IMR-90 (cell line): ENCODE data around the gene ZNF74. TPM values are rescaled to one million over a fixed set of nuclear protein-coding genes. Genes with fewer than 3 reads are reported as not detected.

Source experiments
- ATAC-seq: fragments of 200-7000 bp; cut with Tn5 transposase; 2 replicates; pipeline ENCODE4 v1.9.1; 2020; ENCODE audit warnings: low read depth, mild to moderate bottlenecking, moderate library complexity
- BruUV-seq: library from RNA; stranded (reverse); fragments of 400-500 nt; replicated peaks from 2 replicates; lab custom pipeline; 2021; lab: Mats Ljungman, UMichigan
- CTCF ChIA-PET: fragments of 300-600 bp; formaldehyde crosslinking; extraction: SDS; loops from one replicate; lab custom pipeline; 2021; ENCODE audit warnings: antibody characterized with exemption; lab: Yijun Ruan, JAX
- POLR2A ChIA-PET: fragments of 300-600 bp; sonication (Branson Sonifier 250); formaldehyde crosslinking; loops from one replicate; lab custom pipeline; 2022; ENCODE audit warnings: antibody characterized with exemption; ENCODE audit not compliant: unreplicated experiment; lab: Charles Lee
- DNase-seq: peaks from one replicate; pipeline ENCODE4 v3.0.0; 2013
- H2AFZ ChIP-seq: replicated peaks from 2 replicates; pipeline ENCODE3; 2013; ENCODE audit warnings: low read length, mild to moderate bottlenecking; ENCODE audit not compliant: poor library complexity
- H2AK5ac ChIP-seq: 2 replicates; pipeline ENCODE4 v1.6.1; 2013; ENCODE audit warnings: low read depth, low read length, inconsistent platforms
- H2AK9ac ChIP-seq: replicated peaks from 2 replicates; pipeline ENCODE3; 2013; ENCODE audit warnings: mild to moderate bottlenecking, low read depth, low read length, moderate library complexity; ENCODE audit not compliant: poor library complexity
- H2BK120ac ChIP-seq: 2 replicates; pipeline ENCODE4 v1.6.1; 2013; ENCODE audit warnings: low read depth, low read length, inconsistent platforms
- H2BK15ac ChIP-seq: 3 replicates; pipeline ENCODE4 v1.6.1; 2013; ENCODE audit warnings: low read depth, low read length, inconsistent platforms
- H2BK20ac ChIP-seq: 2 replicates; pipeline ENCODE4 v1.6.1; 2013; ENCODE audit warnings: low read depth, mild to moderate bottlenecking, inconsistent platforms, low read length, moderate library complexity
- H2BK5ac ChIP-seq: 2 replicates; pipeline ENCODE4 v1.6.1; 2013; ENCODE audit warnings: mild to moderate bottlenecking, low read depth, low read length, inconsistent platforms; ENCODE audit not compliant: poor library complexity, severe bottlenecking
- H3K14ac ChIP-seq: replicated peaks from 2 replicates; pipeline ENCODE4 v1.6.1; 2013; ENCODE audit warnings: low read depth, low read length, inconsistent platforms
- H3K18ac ChIP-seq: 2 replicates; pipeline ENCODE4 v1.6.1; 2013; ENCODE audit warnings: low read depth, low read length, control low read depth
- H3K23ac ChIP-seq: 2 replicates; pipeline ENCODE4 v1.6.1; 2013; ENCODE audit warnings: low read depth, low read length, inconsistent platforms
- H3K27ac ChIP-seq: 2 replicates; pipeline ENCODE4 v1.5.1; 2013; ENCODE audit warnings: mild to moderate bottlenecking, control low read depth, low read length; ENCODE audit not compliant: insufficient read depth
- H3K27me3 ChIP-seq: 2 replicates; pipeline ENCODE4 v1.6.1; 2013; ENCODE audit warnings: low read length; ENCODE audit not compliant: control insufficient read depth, insufficient read depth
- H3K36me3 ChIP-seq: 2 replicates; pipeline ENCODE4 v1.6.1; 2013; ENCODE audit warnings: low read length, mixed read lengths; ENCODE audit not compliant: control insufficient read depth, insufficient read depth
- H3K4ac ChIP-seq: 2 replicates; pipeline ENCODE4 v1.6.1; 2013; ENCODE audit warnings: low read depth, low read length, inconsistent platforms
- H3K4me1 ChIP-seq: 2 replicates; pipeline ENCODE4 v1.6.1; 2013; ENCODE audit warnings: low read length, mixed read lengths; ENCODE audit not compliant: control insufficient read depth, insufficient read depth
- H3K4me2 ChIP-seq: 2 replicates; pipeline ENCODE4 v1.6.1; 2013; ENCODE audit warnings: low read depth, mild to moderate bottlenecking, control low read depth, low read length, moderate library complexity
- H3K4me3 ChIP-seq: 2 replicates; pipeline ENCODE4 v1.5.1; 2013; ENCODE audit warnings: low read depth, mild to moderate bottlenecking, control low read depth, low read length, moderate library complexity; ENCODE audit not compliant: insufficient read depth
- H3K56ac ChIP-seq: 2 replicates; pipeline ENCODE4 v1.6.1; 2013; ENCODE audit warnings: low read length, inconsistent platforms; ENCODE audit not compliant: insufficient read depth; ENCODE audit errors: extremely low read depth
- H3K79me1 ChIP-seq, 2 experiments: 2 replicates each; pipeline ENCODE4 v1.6.1; 2013; ENCODE audit warnings: low read length in 2 of 2, inconsistent platforms in 1 of 2, low read depth in 1 of 2
- H3K9ac ChIP-seq: 2 replicates; pipeline ENCODE4 v1.6.1; 2013; ENCODE audit warnings: low read depth, low read length, control low read depth
- H3K9me1 ChIP-seq: 2 replicates; pipeline ENCODE4 v1.6.1; 2013; ENCODE audit warnings: low read length, inconsistent platforms; ENCODE audit not compliant: insufficient read depth
- H3K9me3 ChIP-seq: 2 replicates; pipeline ENCODE4 v1.6.1; 2013; ENCODE audit warnings: low read length; ENCODE audit not compliant: control insufficient read depth, insufficient read depth
- H4K20me1 ChIP-seq: 2 replicates; pipeline ENCODE4 v1.6.1; 2013; ENCODE audit warnings: low read length, inconsistent platforms; ENCODE audit not compliant: insufficient read depth
- H4K5ac ChIP-seq: 2 replicates; pipeline ENCODE4 v1.6.1; 2013; ENCODE audit warnings: mild to moderate bottlenecking, low read depth, low read length, control low read depth
- H4K8ac ChIP-seq, 2 experiments: 2 replicates each; pipeline ENCODE4 v1.6.1; 2013; ENCODE audit warnings: low read depth in 2 of 2, low read length in 2 of 2, control low read depth in 1 of 2, inconsistent platforms in 1 of 2
- H4K91ac ChIP-seq: 2 replicates; pipeline ENCODE4 v1.6.1; 2013; ENCODE audit warnings: low read depth, low read length, inconsistent platforms; ENCODE audit not compliant: insufficient read depth
- FOS ChIP-seq: fragments of 150-350 bp; IDR thresholded peaks from 2 replicates; pipeline ENCODE4 v1.6.1; 2016; ENCODE audit warnings: low read depth, low read length
- dilution Hi-C: fragments of 300-500 bp; cut with HindIII; formaldehyde crosslinking; loops from one replicate; pipeline ENCODE4 v1.14.3; 2018; ENCODE audit warnings: low sequenced_read_pairs; ENCODE audit not compliant: unreplicated experiment
- in situ Hi-C: fragments of 300-500 bp; cut with MboI; formaldehyde crosslinking; loops from 3 replicates; pipeline ENCODE4 v1.14.3; 2019; ENCODE audit warnings: low sequenced_read_pairs, inconsistent platforms, mixed read lengths
- intact Hi-C: fragments of 100-400 bp; cut with micrococcal nuclease; formaldehyde crosslinking; loops from 2 replicates; pipeline ENCODE4 v1.10.0; 2022
- polyA plus RNA-seq, 3 experiments: library from polyadenylated mRNA; depleted of rRNA; stranded (reverse); fragments of >200 nt; gene quantifications; 2 replicates each; pipeline ENCODE4 v1.2.3, GENCODE V29; 2012; ENCODE audit warnings: low replicate concordance in 1 of 3
- total RNA-seq: library from RNA; depleted of rRNA; stranded (reverse); fragments of >200 nt; gene quantifications from 2 replicates; pipeline ENCODE4 v1.2.3, GENCODE V29; 2012

Gene ZNF74
- total and polyA plus RNA-seq, 2 of the 4 experiments (the other 2 are of a cell fraction), result 7.5 to 8.4 TPM

DNA sequence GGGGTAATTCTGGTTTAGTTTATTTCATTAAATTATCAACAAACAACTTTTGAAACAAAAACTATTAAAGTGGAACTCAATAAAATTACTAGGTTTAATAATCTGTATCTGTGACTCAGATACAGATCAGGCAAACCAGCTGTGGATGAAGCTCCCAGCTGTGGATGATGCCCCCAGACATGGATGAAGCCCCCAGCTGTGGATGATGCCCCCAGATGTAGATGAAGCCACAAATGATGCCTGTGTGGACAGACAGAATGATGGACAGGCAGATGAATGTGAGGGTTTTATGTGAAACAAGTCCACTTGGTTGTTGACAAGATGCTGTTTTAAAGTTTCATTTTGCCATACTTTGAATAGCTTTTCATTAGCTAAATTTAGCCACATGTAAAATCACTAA lies 5.8 kb upstream of the ZNF74 start:
- H4K8ac ChIP-seq, result no peak overlapping the region
- in situ Hi-C loops, result no loop called here

More for the DNA sequence above, 5.8 kb upstream of the ZNF74 start:
- Histone ChIP-seq H4K20me1 (no peaks in the 10 kb centered on the region), H3K4me3 (no peak overlapping the region), H2AK5ac (no peak overlapping the region), H4K5ac (no peak overlapping the region), H3K9me3 (peaks cover 5% of the 10 kb centered on the region), H3K9me1 (peaks cover 4% of the 10 kb centered on the region), H3K4ac (no peak overlapping the region), H3K9ac (no peak overlapping the region), H3K4me1 (no peaks in the 10 kb centered on the region), H3K27ac (no peak overlapping the region), H2BK120ac (no peak overlapping the region), H4K91ac (no peak overlapping the region), H3K23ac (no peak overlapping the region), H3K27me3 (peaks cover 9% of the 10 kb centered on the region), H2AK9ac (no peak overlapping the region), H2BK20ac (no peak overlapping the region), H2AFZ (no peak overlapping the region), H3K36me3 (no peaks in the 10 kb centered on the region), H3K4me2 (no peak overlapping the region), H3K56ac (no peak overlapping the region), H3K18ac (no peak overlapping the region), H2BK5ac (no peak overlapping the region), H2BK15ac (no peak overlapping the region), H3K79me1 (peaks cover 0 to 1% of the 10 kb centered on the region in 2 experiments; a peak in 1 of 4 replicates), H3K14ac (no peak overlapping the region)
- POLR2A ChIA-PET, result no interaction called here
- TF ChIP-seq FOS, result no peak
- CTCF ChIA-PET, result interaction anchor here (0.5 kb wide), 1 partner anchor 536 kb away, joined by 3 read pairs; no protein-coding TSS in a partner anchor
- BruUV-seq, result no TSS peak
- dilution Hi-C loops, result no loop called here
- intact Hi-C loops, result no loop called here
- no peak for ATAC-seq
- DNase-seq, result no peak
